CD4-positive, alpha-beta T cell (primary cell): ENCODE measurements around the gene ACD. TPM values are rescaled to one million over a fixed set of nuclear protein-coding genes. Genes with fewer than 3 reads are reported as not detected.
"Not testable (repeated sequence)": the region's sequence is repeated elsewhere in the genome, so short reads cannot be mapped to it uniquely, and the experiment has no call there.

Experiments used
- ATAC-seq: fragments of 200-7000 bp; cut with Tn5 transposase; one replicate; pipeline ENCODE4 v1.10.0; 2022; ENCODE audit warnings: mild to moderate bottlenecking; ENCODE audit not compliant: poor library complexity
- CTCF ChIA-PET: fragments of 350-600 bp; sonication (Branson Sonifier 250); formaldehyde crosslinking; loops from one replicate; lab custom pipeline; 2021; ENCODE audit warnings: antibody characterized with exemption, inconsistent platforms; lab: Charles Lee
- POLR2A ChIA-PET: fragments of 350-600 bp; sonication (Branson Sonifier 250); formaldehyde crosslinking; loops from one replicate; lab custom pipeline; 2021; ENCODE audit warnings: antibody characterized with exemption, inconsistent platforms; lab: Charles Lee
- DNase-seq, 14 experiments: peaks; one replicate each; pipeline ENCODE4 v3.0.0-alpha.2; 2013 to 2020; ENCODE audit warnings: mixed read lengths in 2 of 14
- H3K27ac ChIP-seq, 2 donors: one replicate each; pipeline versions ENCODE4 v1.5.1 to v1.7.0; 2013; ENCODE audit warnings: low read length in 2 of 2, low read depth in 1 of 2, mild to moderate bottlenecking in 1 of 2
- H3K27me3 ChIP-seq, 2 experiments: 1 replicate in 1 of 2; 2 replicates in 1 of 2; pipeline versions ENCODE4 v1.6.1 to v1.7.0; 2013; ENCODE audit warnings: low read length in 2 of 2, control low read depth in 1 of 2, mild to moderate bottlenecking in 1 of 2, moderate library complexity in 1 of 2; ENCODE audit not compliant: insufficient read depth in 2 of 2, control insufficient read depth in 1 of 2
- H3K36me3 ChIP-seq: one replicate; pipeline ENCODE4 v1.6.1; 2013; ENCODE audit warnings: low read length, control low read depth; ENCODE audit not compliant: insufficient read depth
- H3K4me1 ChIP-seq: one replicate; pipeline ENCODE4 v1.6.1; 2013; ENCODE audit warnings: low read length, control low read depth; ENCODE audit not compliant: insufficient read depth
- H3K4me3 ChIP-seq: one replicate; pipeline ENCODE4 v1.5.1; 2013; ENCODE audit warnings: mild to moderate bottlenecking, low read length, moderate library complexity
- H3K9me3 ChIP-seq, 2 experiments: 1 replicate in 1 of 2; 2 replicates in 1 of 2; pipeline versions ENCODE4 v1.6.1 to v1.7.0; 2013; ENCODE audit warnings: low read length in 2 of 2, mild to moderate bottlenecking in 2 of 2, control low read depth in 1 of 2, moderate library complexity in 1 of 2; ENCODE audit not compliant: control insufficient read depth in 1 of 2, insufficient read depth in 1 of 2
- H3K27ac Mint-ChIP-seq: one replicate; pipeline ENCODE4 v1.8.0; 2020; ENCODE audit warnings: mixed read lengths
- H3K27me3 Mint-ChIP-seq: one replicate; pipeline ENCODE4 v1.8.0; 2021; ENCODE audit warnings: mixed read lengths
- H3K36me3 Mint-ChIP-seq: one replicate; pipeline ENCODE4 v1.8.0; 2021; ENCODE audit warnings: low read depth, mixed read lengths
- H3K4me1 Mint-ChIP-seq: one replicate; pipeline ENCODE4 v1.8.0; 2021; ENCODE audit warnings: low read depth, mixed read lengths
- H3K4me3 Mint-ChIP-seq: one replicate; pipeline ENCODE4 v1.8.0; 2020; ENCODE audit warnings: mild to moderate bottlenecking, mixed read lengths
- H3K9me3 Mint-ChIP-seq: one replicate; pipeline ENCODE4 v1.8.0; 2020; ENCODE audit warnings: mixed read lengths
- intact Hi-C, 2 experiments: fragments of 100-400 bp; cut with DNase I in 1 of 2; cut with micrococcal nuclease in 1 of 2; formaldehyde crosslinking; loops; one replicate each; pipeline versions ENCODE4 v1.15.1 to v1.9.0; 2023 to 2025; cut with DNase I, micrococcal nuclease
- total RNA-seq, 174 experiments: library from RNA in 2 of 174; stranded (reverse) in 2 of 174; gene quantifications; one replicate each; pipeline ENCODE4 v1.2.3 and lab custom pipeline; 2021 to 2026
- TF ChIP-seq, protein P1 (sequence below): fragments of 200-600 bp; IDR thresholded peaks from one replicate; pipeline ENCODE4 v1.8.0; 2022; ENCODE audit warnings: antibody characterized with exemption, mild to moderate bottlenecking

ACD gene
- total RNA-seq, 2 experiments from 2014 or later = 21.6 to 26.0 TPM

DNA sequence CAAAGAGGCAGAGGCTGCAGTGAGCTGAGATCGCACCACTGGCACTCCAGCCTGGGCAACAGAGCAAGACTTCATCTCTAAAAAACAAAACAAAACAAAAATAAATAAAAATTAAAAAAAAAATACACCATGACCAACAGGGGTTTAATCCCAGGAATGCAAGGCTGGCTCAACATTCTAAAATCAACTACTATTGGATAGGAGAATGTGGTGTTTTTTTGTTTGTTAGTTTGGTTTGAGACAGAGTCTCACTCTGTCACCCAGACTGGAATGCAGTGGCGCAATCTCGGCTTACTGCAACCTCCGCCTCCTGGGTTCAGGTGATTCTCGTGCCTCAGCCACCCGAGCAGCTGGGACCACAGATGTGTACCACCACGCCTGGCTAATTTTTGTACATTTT lies 39.2 kb upstream of the ACD start:
- no peak overlapping the region for H3K27ac Mint-ChIP-seq
- H3K27ac ChIP-seq = no peak overlapping the region
- no peak overlapping the region for H3K4me3 ChIP-seq
- ATAC-seq = no peak
- peaks cover 6% of the 10 kb centered on the region for H3K36me3 ChIP-seq
- intact Hi-C loops = no loop called here
- ChIA-PET CTCF (no interaction called here), POLR2A (no interaction called here)
- peaks cover 26% of the 10 kb centered on the region for H3K4me1 Mint-ChIP-seq
- H3K27me3 Mint-ChIP-seq = no peaks in the 10 kb centered on the region
- H3K4me3 Mint-ChIP-seq = no peak overlapping the region
- TF ChIP-seq, protein P1, sequence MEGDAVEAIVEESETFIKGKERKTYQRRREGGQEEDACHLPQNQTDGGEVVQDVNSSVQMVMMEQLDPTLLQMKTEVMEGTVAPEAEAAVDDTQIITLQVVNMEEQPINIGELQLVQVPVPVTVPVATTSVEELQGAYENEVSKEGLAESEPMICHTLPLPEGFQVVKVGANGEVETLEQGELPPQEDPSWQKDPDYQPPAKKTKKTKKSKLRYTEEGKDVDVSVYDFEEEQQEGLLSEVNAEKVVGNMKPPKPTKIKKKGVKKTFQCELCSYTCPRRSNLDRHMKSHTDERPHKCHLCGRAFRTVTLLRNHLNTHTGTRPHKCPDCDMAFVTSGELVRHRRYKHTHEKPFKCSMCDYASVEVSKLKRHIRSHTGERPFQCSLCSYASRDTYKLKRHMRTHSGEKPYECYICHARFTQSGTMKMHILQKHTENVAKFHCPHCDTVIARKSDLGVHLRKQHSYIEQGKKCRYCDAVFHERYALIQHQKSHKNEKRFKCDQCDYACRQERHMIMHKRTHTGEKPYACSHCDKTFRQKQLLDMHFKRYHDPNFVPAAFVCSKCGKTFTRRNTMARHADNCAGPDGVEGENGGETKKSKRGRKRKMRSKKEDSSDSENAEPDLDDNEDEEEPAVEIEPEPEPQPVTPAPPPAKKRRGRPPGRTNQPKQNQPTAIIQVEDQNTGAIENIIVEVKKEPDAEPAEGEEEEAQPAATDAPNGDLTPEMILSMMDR = no peak
- H3K4me1 ChIP-seq = peaks cover 12% of the 10 kb centered on the region
- H3K9me3 ChIP-seq = peaks cover 0 to 13% of the 10 kb centered on the region in 2 experiments
- peaks cover 5% of the 10 kb centered on the region for H3K36me3 Mint-ChIP-seq
- no peaks in the 10 kb centered on the region for H3K27me3 ChIP-seq
- DNase-seq = no peak
- no peaks in the 10 kb centered on the region for H3K9me3 Mint-ChIP-seq

DNA sequence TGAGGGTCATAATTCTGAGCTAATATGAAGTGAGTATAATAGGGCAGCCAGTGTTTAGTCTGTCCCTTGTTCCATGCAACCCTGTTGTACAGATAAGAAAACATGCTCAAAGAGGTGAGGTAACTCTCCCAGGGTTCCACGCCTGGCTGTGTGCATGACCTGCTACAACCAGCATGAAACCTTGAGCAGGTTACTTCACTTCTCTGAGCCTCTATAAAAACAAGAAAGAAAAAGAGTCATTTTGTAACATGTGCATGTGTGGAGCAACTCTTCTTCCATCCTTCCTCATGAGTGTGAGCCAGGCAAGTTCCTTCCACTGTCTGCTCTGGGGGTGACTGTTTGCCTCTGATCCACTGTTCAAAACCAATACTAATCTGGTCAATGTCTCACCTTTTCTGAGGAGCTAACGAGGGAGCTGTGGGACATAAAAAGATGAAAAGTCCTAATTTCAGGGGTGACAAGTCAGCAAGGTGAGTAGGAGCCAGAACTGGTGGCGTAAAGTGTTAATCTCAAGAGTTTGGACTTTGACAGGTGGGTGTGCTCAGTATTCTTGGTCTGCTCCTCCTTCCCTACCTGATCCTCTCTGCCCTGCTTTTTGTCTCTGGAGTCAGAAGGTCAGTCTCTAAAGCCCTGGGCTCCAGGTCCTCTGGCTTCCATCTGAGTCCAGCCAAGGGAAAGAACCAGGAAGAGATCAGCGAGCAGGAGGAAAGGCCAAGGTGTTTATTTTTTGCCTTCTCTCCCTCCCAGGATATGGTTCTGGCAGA lies 37.5 kb upstream of the ACD start:
- H3K36me3 Mint-ChIP-seq = peaks cover 5% of the 10 kb centered on the region
- H3K4me3 ChIP-seq = no peak overlapping the region
- H3K4me3 Mint-ChIP-seq = no peak overlapping the region
- peaks cover 0 to 13% of the 10 kb centered on the region in 2 experiments for H3K9me3 ChIP-seq
- CTCF ChIA-PET = no interaction called here
- peaks cover 15% of the 10 kb centered on the region for H3K4me1 Mint-ChIP-seq
- no peak overlapping the region for H3K27ac Mint-ChIP-seq
- no peak for DNase-seq
- no peaks in the 10 kb centered on the region for H3K9me3 Mint-ChIP-seq
- no peaks in the 10 kb centered on the region for H3K27me3 ChIP-seq
- intact Hi-C loops = no loop called here
- H3K36me3 ChIP-seq = peaks cover 6% of the 10 kb centered on the region
- no peak overlapping the region for H3K27ac ChIP-seq
- no peaks in the 10 kb centered on the region for H3K27me3 Mint-ChIP-seq
- TF ChIP-seq, protein P1 = no peak
- POLR2A ChIA-PET = no interaction called here
- ATAC-seq = no peak
- no peaks in the 10 kb centered on the region for H3K4me1 ChIP-seq

- POLR2A ChIA-PET = no interaction called here
These were observed 34.6 kb upstream of the ACD start for GRCh38 chr16:67694611-67695010.

GRCh38 chr16:67693517-67694285 lies 33.6 kb upstream of the ACD start:
- H3K27me3 ChIP-seq, H3K4me3 Mint-ChIP-seq, H3K36me3 ChIP-seq, H3K4me1 ChIP-seq, DNase-seq, CTCF ChIA-PET, H3K9me3 Mint-ChIP-seq, H3K9me3 ChIP-seq, ATAC-seq, H3K27ac ChIP-seq, H3K27ac Mint-ChIP-seq, H3K4me3 ChIP-seq, intact Hi-C loops, H3K27me3 Mint-ChIP-seq: not testable (repeated sequence)
- POLR2A ChIA-PET = interaction anchor here (0.6 kb wide), 1 partner anchor 23 kb away, joined by 3 read pairs; no protein-coding TSS in a partner anchor
- H3K4me1 Mint-ChIP-seq = peaks cover 13% of the 10 kb centered on the region
- H3K36me3 Mint-ChIP-seq = peaks cover 11% of the 10 kb centered on the region

More at GRCh38 chr16:67694611-67695010, 34.6 kb upstream of the ACD start:
- ATAC-seq = no peak
- intact Hi-C loops = no loop called here
- TF ChIP-seq, protein P1 = no peak
- no peak overlapping the region for H3K27ac ChIP-seq
- peaks cover 9% of the 10 kb centered on the region for H3K36me3 ChIP-seq
- Mint-ChIP-seq H3K36me3 (peaks cover 11% of the 10 kb centered on the region), H3K4me3 (no peak overlapping the region), H3K4me1 (peaks cover 13% of the 10 kb centered on the region), H3K27me3 (no peaks in the 10 kb centered on the region), H3K9me3 (no peaks in the 10 kb centered on the region), H3K27ac (no peak overlapping the region)
- H3K27me3 ChIP-seq = no peaks in the 10 kb centered on the region
- H3K9me3 ChIP-seq = peaks cover 0 to 8% of the 10 kb centered on the region in 2 experiments
- CTCF ChIA-PET = interaction anchor here (0.6 kb wide), 1 partner anchor 21 kb away, joined by 4 read pairs; no protein-coding TSS in a partner anchor
- DNase-seq = no peak
- no peaks in the 10 kb centered on the region for H3K4me1 ChIP-seq
- no peak overlapping the region for H3K4me3 ChIP-seq
